Measurements from ENCODE around the gene ZNF639. TPM values are rescaled to one million over a fixed set of nuclear protein-coding genes. Genes with fewer than 3 reads are reported as not detected.

Gene ZNF639
- total RNA-seq, 1 donor from 2014 or later: 29.8 TPM

DNA sequence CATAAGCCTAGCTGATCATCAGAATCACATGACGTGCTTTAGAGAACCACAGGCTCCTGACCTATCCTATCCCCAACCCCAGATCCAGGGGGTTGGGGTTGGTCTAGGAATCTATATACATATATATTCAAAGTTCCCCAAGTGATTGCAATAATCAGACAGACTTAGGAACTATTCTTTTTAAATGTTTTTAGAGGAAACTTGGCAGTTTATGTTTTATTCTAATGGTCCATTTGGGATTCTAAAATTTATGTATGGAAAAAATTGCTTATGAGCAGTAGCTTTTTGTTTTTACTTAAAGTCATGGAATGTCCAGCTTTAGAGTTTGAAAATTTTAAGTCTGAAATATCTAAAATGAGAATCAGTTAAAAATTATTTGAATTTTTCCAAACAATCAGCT, 46.8 kb downstream of the ZNF639 start:
- DNase-seq (ENCODE audit: low spot score): no peak
- Mint-ChIP-seq H3K27me3 (ENCODE audit: unreplicated experiment) (no peaks in the 10 kb centered on the region), H3K36me3 (ENCODE audit: low read depth, unreplicated experiment) (peaks cover 13% of the 10 kb centered on the region), H3K9me3 (ENCODE audit: unreplicated experiment) (no peaks in the 10 kb centered on the region), H3K4me1 (ENCODE audit: unreplicated experiment) (no peaks in the 10 kb centered on the region), H3K27ac (ENCODE audit: unreplicated experiment) (no peak overlapping the region), H3K4me3 (ENCODE audit: unreplicated experiment) (no peak overlapping the region)
- TF ChIP-seq, protein P1, sequence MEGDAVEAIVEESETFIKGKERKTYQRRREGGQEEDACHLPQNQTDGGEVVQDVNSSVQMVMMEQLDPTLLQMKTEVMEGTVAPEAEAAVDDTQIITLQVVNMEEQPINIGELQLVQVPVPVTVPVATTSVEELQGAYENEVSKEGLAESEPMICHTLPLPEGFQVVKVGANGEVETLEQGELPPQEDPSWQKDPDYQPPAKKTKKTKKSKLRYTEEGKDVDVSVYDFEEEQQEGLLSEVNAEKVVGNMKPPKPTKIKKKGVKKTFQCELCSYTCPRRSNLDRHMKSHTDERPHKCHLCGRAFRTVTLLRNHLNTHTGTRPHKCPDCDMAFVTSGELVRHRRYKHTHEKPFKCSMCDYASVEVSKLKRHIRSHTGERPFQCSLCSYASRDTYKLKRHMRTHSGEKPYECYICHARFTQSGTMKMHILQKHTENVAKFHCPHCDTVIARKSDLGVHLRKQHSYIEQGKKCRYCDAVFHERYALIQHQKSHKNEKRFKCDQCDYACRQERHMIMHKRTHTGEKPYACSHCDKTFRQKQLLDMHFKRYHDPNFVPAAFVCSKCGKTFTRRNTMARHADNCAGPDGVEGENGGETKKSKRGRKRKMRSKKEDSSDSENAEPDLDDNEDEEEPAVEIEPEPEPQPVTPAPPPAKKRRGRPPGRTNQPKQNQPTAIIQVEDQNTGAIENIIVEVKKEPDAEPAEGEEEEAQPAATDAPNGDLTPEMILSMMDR (IDR thresholded peaks at IDR 0.05; ENCODE audit: unreplicated experiment): no peak

DNA sequence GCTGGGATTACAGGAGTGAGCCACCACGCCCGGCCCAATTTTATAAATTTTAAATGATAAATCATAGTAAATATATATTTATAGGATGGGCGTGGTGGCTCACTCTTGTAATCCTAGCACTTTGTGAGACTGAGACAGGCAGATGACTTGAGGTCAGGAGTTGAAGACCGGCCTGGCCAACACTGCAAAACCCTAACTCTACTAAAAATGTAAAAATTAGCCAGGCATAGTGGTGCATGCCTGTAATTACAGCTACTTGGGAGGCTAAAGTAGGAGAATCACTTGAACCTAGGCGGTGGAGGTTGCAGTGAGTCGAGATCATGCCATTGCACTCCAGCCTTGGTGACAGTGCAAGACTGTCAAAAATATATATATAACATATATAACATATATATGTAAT, 51.1 kb downstream of the ZNF639 start:
- TF ChIP-seq, protein P1 (IDR thresholded peaks at IDR 0.05; ENCODE audit: unreplicated experiment): peak; percentile 19
- Mint-ChIP-seq H3K36me3 (ENCODE audit: low read depth, unreplicated experiment) (peaks cover 3% of the 10 kb centered on the region), H3K9me3 (ENCODE audit: unreplicated experiment) (no peaks in the 10 kb centered on the region), H3K27me3 (ENCODE audit: unreplicated experiment) (no peaks in the 10 kb centered on the region), H3K4me3 (ENCODE audit: unreplicated experiment) (no peak overlapping the region), H3K4me1 (ENCODE audit: unreplicated experiment) (no peaks in the 10 kb centered on the region), H3K27ac (ENCODE audit: unreplicated experiment) (no peak overlapping the region)
- DNase-seq (ENCODE audit: low spot score): no peak

DNA sequence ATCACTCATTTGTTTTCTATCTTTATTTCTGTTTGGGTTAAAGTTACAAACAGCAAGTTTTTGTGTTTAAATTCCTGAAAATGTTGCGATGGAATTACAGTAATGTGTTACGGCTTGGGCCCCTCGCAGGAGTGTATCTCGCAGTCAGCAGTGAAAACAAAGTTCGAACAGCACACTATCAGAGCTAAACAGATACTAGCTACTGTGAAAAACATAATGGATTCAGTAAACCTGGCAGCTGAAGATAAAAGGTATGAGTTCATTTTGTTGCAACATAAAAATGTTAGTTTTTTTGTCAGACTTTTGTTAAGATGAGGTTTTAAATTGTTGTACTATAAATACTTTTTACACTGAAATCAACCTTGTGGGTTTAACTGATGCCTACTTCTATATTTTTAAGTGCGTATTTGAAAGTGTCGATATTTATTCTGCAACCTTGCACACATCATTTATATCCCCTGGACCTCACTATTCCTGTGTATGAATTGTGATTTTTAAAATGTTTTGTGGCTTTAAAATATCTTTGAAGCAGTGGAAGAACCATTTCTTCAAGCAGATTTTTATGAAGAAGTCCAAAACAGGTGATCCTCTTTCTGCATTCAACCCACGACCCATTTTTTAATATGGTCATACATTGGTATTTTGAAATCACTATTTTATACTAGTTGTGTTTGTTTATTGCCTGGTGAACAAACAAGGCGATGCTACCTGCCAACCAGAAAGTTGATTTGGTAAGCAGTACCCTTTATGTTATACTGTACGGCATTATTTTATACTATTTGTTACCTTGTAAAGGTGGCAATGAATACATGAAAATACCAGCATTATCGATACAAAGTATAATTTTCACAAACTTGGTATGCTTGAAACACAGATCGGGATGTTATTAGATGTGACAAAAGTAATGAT, 52.5 kb downstream of the ZNF639 start:
- TF ChIP-seq, protein P1 (IDR thresholded peaks at IDR 0.05; ENCODE audit: unreplicated experiment): no peak
- Mint-ChIP-seq H3K9me3 (ENCODE audit: unreplicated experiment) (no peaks in the 10 kb centered on the region), H3K27me3 (ENCODE audit: unreplicated experiment) (no peaks in the 10 kb centered on the region)

DNA sequence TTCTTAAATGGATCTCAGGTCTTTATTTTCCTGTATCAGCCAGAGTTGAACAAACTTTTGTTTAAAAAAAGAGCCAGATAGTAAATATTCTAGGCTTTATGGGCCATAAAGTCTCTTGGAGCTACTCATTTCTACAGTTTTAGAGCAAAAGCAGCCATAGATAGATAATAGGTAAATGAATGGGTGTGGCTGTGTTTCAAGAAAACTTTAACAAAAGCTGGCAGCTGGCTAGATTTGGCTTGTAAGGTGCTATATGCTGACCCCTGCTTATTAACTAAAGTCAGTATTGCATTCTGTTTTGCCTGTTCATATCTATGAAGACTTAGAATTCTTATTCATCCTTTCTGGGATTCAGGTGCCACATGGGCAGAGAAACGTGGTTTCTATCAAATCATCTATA, 53.6 kb downstream of the ZNF639 start:
- Mint-ChIP-seq H3K9me3 (ENCODE audit: unreplicated experiment) (no peaks in the 10 kb centered on the region), H3K27me3 (ENCODE audit: unreplicated experiment) (no peaks in the 10 kb centered on the region), H3K4me1 (ENCODE audit: unreplicated experiment) (no peaks in the 10 kb centered on the region), H3K36me3 (ENCODE audit: low read depth, unreplicated experiment) (peaks cover 8% of the 10 kb centered on the region), H3K27ac (ENCODE audit: unreplicated experiment) (no peak overlapping the region), H3K4me3 (ENCODE audit: unreplicated experiment) (no peak overlapping the region)
- DNase-seq (ENCODE audit: low spot score): no peak
- TF ChIP-seq, protein P1 (IDR thresholded peaks at IDR 0.05; ENCODE audit: unreplicated experiment): no peak

More for the DNA sequence above, 52.5 kb downstream of the ZNF639 start:
- Mint-ChIP-seq H3K27ac (ENCODE audit: unreplicated experiment) (no peak overlapping the region), H3K36me3 (ENCODE audit: low read depth, unreplicated experiment) (peaks cover 8% of the 10 kb centered on the region), H3K4me1 (ENCODE audit: unreplicated experiment) (no peaks in the 10 kb centered on the region), H3K4me3 (ENCODE audit: unreplicated experiment) (no peak overlapping the region)
- no peak for DNase-seq (ENCODE audit: low spot score)

Other genes starting within 250 kb of the ZNF639 start
- gene PIK3CA, start 174.7 kb upstream of the ZNF639 start, total RNA-seq (ENCODE audit: unreplicated experiment): 26.7 TPM
- gene KCNMB3, start 71.9 kb upstream of the ZNF639 start, total RNA-seq (ENCODE audit: unreplicated experiment): 3.8 TPM
- 30.7 TPM for gene MFN1, start 24.7 kb downstream of the ZNF639 start, total RNA-seq (ENCODE audit: unreplicated experiment)
- gene GNB4, start 128.4 kb downstream of the ZNF639 start, total RNA-seq (ENCODE audit: unreplicated experiment): 66.9 TPM
- 36.3 TPM for gene ACTL6A, start 239.9 kb downstream of the ZNF639 start, total RNA-seq (ENCODE audit: unreplicated experiment)

Measured in endothelial cell (in vitro differentiated cells).